H1 (cell line): ENCODE data around the gene TSFM. TPM values are rescaled to one million over a fixed set of nuclear protein-coding genes. Genes with fewer than 3 reads are reported as not detected.

Source experiments
- GABPA ChIP-seq: IDR thresholded peaks from 2 replicates; pipeline ENCODE4 v1.6.1; 2011; ENCODE audit warnings: mild to moderate bottlenecking, low read length, moderate library complexity, borderline replicate concordance; ENCODE audit not compliant: insufficient read depth
- HDAC2 ChIP-seq, 2 experiments: fragments of 300-600 bp in 1 of 2; sonication (generic) in 1 of 2; IDR thresholded peaks; 2 replicates each; pipeline ENCODE4 v1.6.1; 2011 to 2012; ENCODE audit warnings: low read depth in 2 of 2, low read length in 2 of 2, mild to moderate bottlenecking in 2 of 2, moderate library complexity in 2 of 2, borderline replicate concordance in 1 of 2, inconsistent platforms in 1 of 2
- KDM1A ChIP-seq: fragments of 200-600, 300-600 bp; sonication (generic); IDR thresholded peaks from 2 replicates; pipeline ENCODE4 v1.7.1; 2016; ENCODE audit warnings: mild to moderate bottlenecking, low read length, borderline replicate concordance
- NANOG ChIP-seq: IDR thresholded peaks from 2 replicates; pipeline ENCODE4 v1.6.1; 2011; ENCODE audit warnings: low read length, low read depth, mild to moderate bottlenecking, inconsistent platforms; ENCODE audit not compliant: insufficient read depth, poor library complexity, severe bottlenecking
- PHF8 ChIP-seq: fragments of 200-600 bp; sonication (generic); conservative IDR thresholded peaks from 2 replicates; pipeline ENCODE4 v1.7.1; 2012; ENCODE audit warnings: low read depth, mild to moderate bottlenecking, inconsistent platforms, low read length, moderate library complexity
- POLR2AphosphoS5 ChIP-seq: IDR thresholded peaks from 2 replicates; pipeline ENCODE4 v1.6.1; 2011; ENCODE audit warnings: low read depth, low read length
- SUZ12 ChIP-seq: fragments of 200-600 bp; sonication (generic); IDR thresholded peaks from 2 replicates; pipeline ENCODE4 v1.6.1; 2012; ENCODE audit warnings: mild to moderate bottlenecking, inconsistent platforms, low read length, moderate library complexity, mixed read lengths
- polyA plus RNA-seq, 7 experiments: library from polyadenylated mRNA; depleted of rRNA in 3 of 7; stranded (reverse) in 5 of 7; unstranded in 2 of 7; fragments of >200 nt in 5 of 7; fragments of 200-250 nt in 2 of 7; gene quantifications; 1 replicate in 5 of 7; 2 replicates in 1 of 7; 4 replicates in 1 of 7; pipeline versions ENCODE4 v1.2.1 to v1.2.3, GENCODE V29; 2011 to 2013; ENCODE audit warnings: missing spikeins in 2 of 7, mixed read lengths in 2 of 7
- total RNA-seq: library from RNA; stranded (reverse); fragmentation: NEBNext Ultra II Directional; extraction: Animal tissue kit (Norgen Biotek cat#: 25700); gene quantifications from 2 replicates; pipeline ENCODE4 v1.2.1, GENCODE V29; 2021
- TF ChIP-seq, protein P1 (sequence below): IDR thresholded peaks from 2 replicates; pipeline ENCODE4 v1.6.1; 2012; ENCODE audit warnings: inconsistent platforms

Gene TSFM
- total and polyA plus RNA-seq, 2 of the 8 experiments (the other 6 are each of a cell fraction or from before 2014, with no cell fraction given), result 17.4 to 49.8 TPM

DNA sequence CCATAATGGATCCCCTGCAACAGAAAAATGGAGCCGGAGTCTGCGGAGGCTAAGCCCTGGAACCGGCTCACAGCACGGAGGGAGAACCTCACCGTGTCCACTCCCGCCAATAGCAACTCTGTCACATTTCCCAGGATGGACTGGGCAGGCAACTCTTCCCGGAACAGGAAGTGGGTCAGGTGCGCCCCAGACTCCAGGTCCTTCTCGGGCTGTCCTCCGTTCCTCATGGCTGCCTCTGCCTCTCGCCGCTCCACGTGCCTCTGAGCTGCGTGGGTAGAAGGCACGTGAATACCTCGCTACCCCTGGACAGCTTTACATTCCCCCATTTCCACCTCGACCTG lies 18.0 kb upstream of the TSFM start (continued):
- TF ChIP-seq NANOG (no peak), KDM1A (no peak), POLR2AphosphoS5 (peak; percentile 38; the same call in 1 of the 2 replicates), PHF8 (peak; percentile 45; the same call in 1 of the 2 replicates), SUZ12 (no peak; the same call in 1 of the 2 replicates), GABPA (peak; percentile 70; the same call in 1 of the 2 replicates), HDAC2 (IDR thresholded peaks at IDR 0.05; ENCODE audit: borderline replicate concordance in 1 of 2, low read depth in 2 of 2, low read length in 2 of 2) (no peak)
- TF ChIP-seq, protein P1, sequence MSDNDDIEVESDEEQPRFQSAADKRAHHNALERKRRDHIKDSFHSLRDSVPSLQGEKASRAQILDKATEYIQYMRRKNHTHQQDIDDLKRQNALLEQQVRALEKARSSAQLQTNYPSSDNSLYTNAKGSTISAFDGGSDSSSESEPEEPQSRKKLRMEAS, result peak; percentile 85; the same call in 1 of the 2 replicates
